ENCODE data around the gene TCF25.
"Not testable (repeated sequence)": the region's sequence is repeated elsewhere in the genome, so short reads cannot be mapped to it uniquely, and the experiment has no call there.

TCF25 gene

DNA sequence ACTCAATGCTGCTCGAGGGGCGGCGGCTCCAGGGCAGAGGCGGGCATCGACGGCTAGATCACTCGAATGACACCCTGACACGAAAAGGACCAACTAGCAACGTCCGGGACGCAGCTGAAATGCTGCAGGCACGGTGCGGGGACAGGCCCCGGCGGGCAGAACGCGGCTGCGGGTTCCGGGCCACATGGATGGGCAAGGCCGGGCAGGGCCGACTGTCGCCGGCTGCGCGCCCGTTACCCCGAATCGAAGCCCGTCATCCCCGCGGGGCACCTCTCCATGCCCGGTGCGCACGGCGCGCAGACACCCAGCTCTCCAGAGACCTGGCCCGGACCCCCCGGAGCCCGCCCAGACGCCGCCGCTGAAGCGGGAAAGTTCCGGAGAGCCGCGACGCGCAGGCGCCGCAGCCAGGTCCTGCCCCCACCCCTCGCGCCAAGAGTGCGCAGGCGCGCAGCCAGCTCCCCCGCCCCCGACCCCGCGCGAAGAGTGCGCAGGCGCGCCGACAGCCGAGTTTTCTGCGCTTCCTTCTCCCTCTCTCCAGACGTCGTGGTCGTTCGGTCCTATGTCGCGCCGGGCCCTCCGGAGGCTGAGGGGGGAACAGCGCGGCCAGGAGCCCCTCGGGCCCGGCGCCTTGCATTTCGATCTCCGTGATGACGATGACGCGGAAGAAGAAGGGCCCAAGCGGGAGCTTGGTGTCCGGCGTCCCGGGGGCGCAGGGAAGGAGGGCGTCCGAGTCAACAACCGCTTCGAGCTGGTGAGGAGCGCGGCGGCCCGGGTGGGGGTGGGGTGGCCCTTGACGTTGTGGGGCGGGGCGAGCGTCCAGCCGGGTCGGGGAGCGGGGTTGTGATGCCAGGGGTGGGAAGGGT, at the start of gene TCF25:
TCF25 (plus strand) TSS at position 484 of the 863 bp plus-strand sequence; CDS start at position 560, 76 bp downstream.
- peak; percentile 63 to 89 for DNase-seq

DNA sequence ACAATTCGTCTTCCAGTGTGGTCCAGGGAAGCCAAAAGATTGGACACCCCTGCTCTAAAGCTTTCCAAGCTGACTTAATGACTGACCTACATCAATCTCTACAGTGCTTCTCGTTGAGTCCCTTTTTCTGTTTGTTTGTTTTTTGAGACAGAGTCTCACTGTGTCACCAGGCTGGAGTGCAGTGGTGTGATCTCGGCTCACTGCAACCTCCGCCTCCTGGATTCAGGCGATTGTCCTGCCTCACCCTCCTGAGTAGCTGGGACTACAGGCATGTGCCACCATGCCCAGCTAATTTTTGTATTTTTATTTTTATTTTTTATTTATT, 49.6 kb upstream of the TCF25 start:
- DNase-seq, result not testable (repeated sequence)

- DNase-seq, result no peak
Measured at GRCh38 chr16:89826531-89827382, 46.6 kb upstream of the TCF25 start.

DNA sequence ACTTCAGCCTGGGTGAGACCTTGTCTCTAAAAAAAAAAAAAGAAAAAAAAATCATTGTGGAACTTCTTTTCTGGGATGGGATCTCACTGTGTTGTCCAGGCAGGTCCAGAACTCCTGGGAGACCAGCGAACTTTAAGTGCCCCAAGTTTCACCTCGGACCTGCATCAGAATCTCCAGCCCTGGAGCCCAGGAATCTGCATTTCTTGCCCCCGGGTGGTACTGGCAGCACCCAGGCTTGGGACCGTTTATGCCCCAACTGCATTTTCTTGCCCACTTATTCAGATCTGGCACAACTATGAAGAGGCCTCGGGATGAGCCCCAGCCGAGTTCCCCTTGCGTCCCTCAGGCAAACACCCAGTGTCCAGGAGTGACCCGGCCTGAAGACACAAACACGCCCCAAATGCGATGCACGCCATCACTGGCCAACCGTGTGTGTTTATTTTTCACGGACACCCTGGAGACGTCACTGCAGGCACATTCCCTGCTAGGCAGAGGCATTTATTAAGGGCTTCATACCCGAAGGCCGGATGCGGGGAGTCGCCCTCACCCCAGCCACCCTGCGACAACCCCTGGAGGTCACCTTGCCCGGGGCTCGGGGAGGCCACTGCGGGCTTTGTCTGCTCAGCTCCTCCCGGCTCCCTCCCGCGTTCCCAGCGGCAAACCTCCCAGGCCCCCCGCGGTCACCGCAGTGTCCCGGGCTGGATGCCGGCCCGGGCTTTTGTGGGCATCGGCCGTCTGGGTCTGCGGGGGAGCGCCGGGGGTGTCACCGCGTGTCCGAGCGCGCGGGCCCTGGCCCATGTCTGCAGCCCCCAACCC, 45.8 kb upstream of the TCF25 start:
- DNase-seq, result peak in 1 of 2 experiments; percentile 44

- DNase-seq, result peak in 1 of 2 experiments; percentile 64
Measured at GRCh38 chr16:89828199-89828869, 45.1 kb upstream of the TCF25 start, which contains the start of gene SPIRE2. Gene SPIRE2, plus strand, starts transcription at chr16:89828475. Its CDS starts 76 bp downstream, at chr16:89828551.

DNA sequence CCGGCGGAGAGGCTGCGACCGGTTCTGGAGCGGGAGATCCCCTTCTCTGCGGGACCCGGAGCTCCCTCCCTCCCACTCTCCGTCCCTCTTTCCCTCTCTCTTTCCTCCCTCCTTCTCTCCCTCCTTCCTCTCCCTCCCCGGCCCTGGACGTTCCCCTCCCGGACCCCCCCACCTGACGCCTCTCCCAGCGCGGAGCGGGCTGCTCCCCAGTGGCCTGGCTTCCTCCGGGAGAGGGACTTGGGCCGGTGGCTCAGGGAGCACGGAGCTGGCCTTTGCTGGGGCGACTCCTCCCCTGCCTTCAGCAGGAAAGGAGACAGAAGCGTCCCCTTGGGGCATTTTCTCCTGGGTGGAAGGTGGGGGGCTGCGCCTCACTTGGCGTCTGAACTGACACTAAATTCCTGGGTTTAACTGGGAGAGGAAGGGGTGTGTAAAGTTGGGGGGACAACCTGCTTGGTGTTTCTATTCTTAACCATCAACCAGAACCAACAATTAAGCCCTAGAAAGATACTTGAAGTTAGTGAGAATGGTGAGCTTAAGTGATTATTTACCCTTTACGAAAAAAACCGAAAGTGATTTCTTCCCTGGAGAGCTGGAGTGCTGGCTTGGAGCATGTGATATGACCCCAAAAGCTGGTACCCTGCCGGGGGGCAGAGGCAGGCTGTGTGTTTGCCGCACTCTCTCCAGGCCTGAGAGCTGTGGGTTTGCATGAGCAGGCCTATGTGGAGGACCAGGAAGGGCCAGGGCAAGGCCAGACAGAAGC, 44.3 kb upstream of the TCF25 start:
- peak in 1 of 2 experiments; percentile 58 for DNase-seq

GRCh38 chr16:89829630-89830437, 43.6 kb upstream of the TCF25 start:
- peak; percentile 29 to 75 for DNase-seq

- no peak for DNase-seq
Measured at GRCh38 chr16:89831810-89832328, 41.5 kb upstream of the TCF25 start.

DNA sequence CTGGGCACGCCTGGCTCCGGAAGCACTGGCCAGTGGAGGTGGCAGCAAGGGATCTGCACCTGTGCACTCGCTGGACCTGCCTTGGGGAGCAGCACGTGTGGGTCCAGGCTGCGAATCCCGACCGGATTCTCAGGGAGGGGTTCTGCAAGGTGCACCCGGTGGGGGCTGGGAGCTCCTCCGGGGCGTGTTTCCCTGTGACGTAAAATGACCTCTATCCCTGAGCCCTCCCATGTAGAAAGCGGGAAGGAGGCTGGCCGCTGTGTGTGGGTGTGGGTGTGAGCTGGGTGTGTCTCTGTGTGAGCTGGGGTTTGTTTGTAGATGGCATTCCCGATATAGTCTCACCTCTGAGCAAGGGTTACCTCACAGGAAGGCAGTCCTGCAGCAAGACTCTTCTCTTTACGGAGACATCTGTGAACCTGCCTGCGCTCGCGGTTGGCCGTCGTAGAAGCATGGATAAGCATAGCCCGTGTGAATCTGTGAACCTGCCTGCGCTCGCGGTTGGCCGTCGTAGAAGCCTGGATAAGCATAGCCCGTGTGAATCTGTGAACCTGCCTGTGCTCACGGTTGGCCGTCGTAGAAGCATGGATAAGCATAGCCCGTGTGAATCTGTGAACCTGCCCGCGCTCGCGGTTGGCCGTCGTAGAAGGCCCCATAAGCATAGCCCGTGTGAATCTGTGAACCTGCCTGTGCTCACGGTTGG, 39.6 kb upstream of the TCF25 start:
- not testable (repeated sequence) for DNase-seq

DNA sequence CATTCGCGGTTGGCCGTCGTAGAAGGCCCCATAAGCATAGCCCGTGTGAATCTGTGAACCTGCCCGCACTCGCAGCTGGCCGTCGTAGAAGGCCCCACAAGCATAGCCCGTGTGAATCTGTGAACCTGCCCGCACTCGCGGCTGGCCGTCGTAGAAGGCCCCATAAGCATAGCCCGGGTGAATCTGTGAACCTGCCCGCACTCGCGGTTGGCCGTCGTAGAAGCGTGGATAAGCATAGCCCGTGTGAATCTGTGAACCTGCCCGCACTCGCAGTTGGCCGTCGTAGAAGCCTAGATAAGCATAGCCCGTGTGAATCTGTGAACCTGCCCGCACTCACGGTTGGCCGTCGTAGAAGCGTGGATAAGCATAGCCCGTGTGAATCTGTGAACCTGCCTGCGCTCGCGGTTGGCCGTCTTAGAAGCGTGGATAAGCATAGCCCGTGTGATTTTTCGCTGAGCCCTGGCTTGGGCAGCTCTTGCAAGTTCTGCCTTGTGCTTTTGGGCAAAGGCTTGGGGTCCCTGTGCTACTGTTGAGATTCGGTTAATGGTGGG, 38.5 kb upstream of the TCF25 start:
- not testable (repeated sequence) for DNase-seq

DNA sequence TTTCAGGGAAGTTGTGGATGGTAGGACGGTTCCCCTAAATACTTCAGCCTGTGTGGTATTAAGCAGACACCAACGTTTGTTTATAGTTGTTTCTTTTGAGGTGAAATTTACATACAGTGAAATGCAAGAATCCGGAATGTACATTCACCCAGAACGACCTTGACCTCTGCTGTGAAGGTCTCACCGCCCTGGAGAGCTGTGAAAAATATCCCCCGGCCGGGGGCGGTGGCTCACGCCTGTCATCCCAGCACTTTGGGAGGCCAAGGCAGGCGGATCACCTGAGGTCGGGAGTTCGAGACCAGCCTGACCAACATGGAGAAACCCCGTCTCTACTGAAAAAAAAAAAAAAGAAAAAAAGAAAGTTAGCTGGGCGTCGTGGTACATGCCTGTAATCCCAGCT, 36.9 kb upstream of the TCF25 start:
- DNase-seq, result not testable (repeated sequence)

DNA sequence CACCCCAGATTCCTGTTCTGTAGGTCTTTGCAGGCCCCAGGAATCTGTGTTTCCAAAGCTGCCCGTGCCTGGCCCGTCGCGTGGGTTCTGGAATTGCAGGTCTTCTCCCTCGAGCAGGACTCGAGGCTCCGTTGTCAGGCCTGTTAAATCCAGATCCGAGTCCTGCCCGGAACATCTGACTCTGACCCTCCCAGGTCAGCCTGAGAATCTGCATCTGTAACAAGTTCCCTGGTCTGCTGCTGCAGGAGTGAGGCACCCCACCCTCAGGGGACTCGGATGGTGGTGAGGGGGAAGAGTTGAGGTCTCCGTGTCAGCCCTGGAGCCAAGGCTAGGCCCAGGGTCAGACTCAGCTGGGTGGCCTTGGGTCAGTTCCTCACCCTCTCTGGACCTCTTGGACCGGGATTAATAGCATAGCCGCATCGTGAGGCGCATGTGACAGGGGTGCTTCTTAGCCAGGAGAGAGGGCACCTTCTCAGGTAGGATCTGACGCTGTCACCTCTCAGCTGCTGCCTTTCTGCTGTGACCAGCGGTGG, 36.3 kb upstream of the TCF25 start:
- no peak for DNase-seq

DNA sequence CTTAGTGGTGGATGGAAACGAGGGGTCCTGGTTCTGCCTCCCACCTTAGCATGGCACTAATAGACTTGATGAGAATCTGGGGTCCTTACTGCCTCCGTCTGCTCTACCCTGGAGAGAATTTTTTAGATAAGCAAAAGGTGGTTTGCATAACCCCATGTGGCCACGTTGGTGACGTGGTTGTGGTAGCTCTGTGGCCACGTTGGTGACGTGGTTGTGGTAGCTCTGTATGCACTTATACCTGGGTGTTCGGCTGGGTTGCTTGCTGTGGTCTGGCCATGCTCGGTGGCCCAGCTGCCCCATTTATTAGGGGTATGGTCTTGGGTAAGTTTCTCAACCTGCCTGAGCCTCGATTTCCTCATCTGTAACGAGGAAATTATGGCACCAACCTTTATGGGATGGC, 32.1 kb upstream of the TCF25 start:
- no peak for DNase-seq

GRCh38 chr16:89842471-89843408, 30.7 kb upstream of the TCF25 start:
- DNase-seq, result no peak

- DNase-seq, result no peak
Measured at GRCh38 chr16:89843409-89844350, 29.7 kb upstream of the TCF25 start.

DNA sequence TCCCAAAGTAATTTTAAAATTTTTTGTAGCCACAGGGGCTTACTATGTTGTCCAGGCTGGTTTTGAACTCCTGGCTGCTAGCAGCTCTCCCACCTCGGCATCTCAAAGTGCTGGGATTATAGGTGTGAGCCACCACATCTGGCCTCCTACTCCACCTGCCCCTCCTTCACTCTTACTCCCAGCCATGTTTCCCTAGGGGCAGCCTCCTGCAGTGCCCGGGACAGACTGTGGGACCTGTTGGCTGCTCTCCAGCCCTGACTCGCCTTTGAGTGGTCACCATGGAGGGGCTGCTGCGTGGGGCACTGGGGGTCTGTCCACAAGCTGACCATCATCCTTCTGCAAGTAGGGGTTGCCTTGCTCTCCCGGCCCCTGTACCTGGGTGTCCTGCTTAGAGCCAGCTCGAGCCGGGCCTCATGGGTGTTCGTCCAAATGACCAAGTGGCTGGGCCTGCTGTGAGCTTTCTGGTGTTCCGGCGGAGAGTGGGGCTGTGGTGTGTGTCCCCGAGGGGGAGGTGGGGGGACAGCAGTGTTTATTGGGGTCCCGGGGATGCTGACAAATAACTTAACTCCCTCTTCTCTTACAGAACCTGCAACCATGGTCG, 28.6 kb upstream of the TCF25 start:
- DNase-seq, result no peak
